Activated naive CD8-positive, alpha-beta T cell (primary cell): ENCODE measurements around the gene GPANK1.

ENCODE experiments used
- H3K27ac Mint-ChIP-seq: one replicate; pipeline ENCODE4 v1.8.0; 2021; ENCODE audit warnings: mixed read lengths
- H3K27me3 Mint-ChIP-seq: one replicate; pipeline ENCODE4 v1.8.0; 2021; ENCODE audit warnings: mixed read lengths
- H3K36me3 Mint-ChIP-seq: one replicate; pipeline ENCODE4 v1.8.0; 2021; ENCODE audit warnings: mixed read lengths
- H3K4me1 Mint-ChIP-seq: one replicate; pipeline ENCODE4 v1.8.0; 2021; ENCODE audit warnings: low read depth, mixed read lengths
- H3K4me3 Mint-ChIP-seq: one replicate; pipeline ENCODE4 v1.8.0; 2021; ENCODE audit warnings: mild to moderate bottlenecking, mixed read lengths
- H3K9me3 Mint-ChIP-seq: one replicate; pipeline ENCODE4 v1.8.0; 2021; ENCODE audit warnings: low read depth, mixed read lengths

GPANK1 gene

GRCh38 chr6:31700740-31701401, 36.1 kb upstream of the GPANK1 start:
- H3K4me1 Mint-ChIP-seq: peaks cover 38% of the 10 kb centered on the region
- H3K27ac Mint-ChIP-seq: peak overlapping the region; percentile 46
- H3K9me3 Mint-ChIP-seq: no peaks in the 10 kb centered on the region
- no peaks in the 10 kb centered on the region for H3K27me3 Mint-ChIP-seq
- H3K4me3 Mint-ChIP-seq: peak overlapping the region; percentile 100
- peaks cover 4% of the 10 kb centered on the region for H3K36me3 Mint-ChIP-seq

GRCh38 chr6:31697555-31697954, 32.8 kb upstream of the GPANK1 start:
- H3K27me3 Mint-ChIP-seq: no peaks in the 10 kb centered on the region
- no peak overlapping the region for H3K4me3 Mint-ChIP-seq
- H3K27ac Mint-ChIP-seq: peak overlapping the region; percentile 17
- peaks cover 33% of the 10 kb centered on the region for H3K4me1 Mint-ChIP-seq
- H3K36me3 Mint-ChIP-seq: peaks cover 2% of the 10 kb centered on the region
- no peaks in the 10 kb centered on the region for H3K9me3 Mint-ChIP-seq

- Mint-ChIP-seq H3K4me3 (no peak overlapping the region), H3K9me3 (no peaks in the 10 kb centered on the region), H3K27ac (no peak overlapping the region), H3K36me3 (peaks cover 2% of the 10 kb centered on the region), H3K27me3 (no peaks in the 10 kb centered on the region), H3K4me1 (peaks cover 10% of the 10 kb centered on the region)
These were observed 28.7 kb upstream of the GPANK1 start for GRCh38 chr6:31693535-31693934.

- Mint-ChIP-seq H3K36me3 (no peaks in the 10 kb centered on the region), H3K4me1 (peaks cover 7% of the 10 kb centered on the region), H3K4me3 (no peak overlapping the region), H3K9me3 (no peaks in the 10 kb centered on the region), H3K27me3 (no peaks in the 10 kb centered on the region), H3K27ac (no peak overlapping the region)
These were observed 28.1 kb upstream of the GPANK1 start for GRCh38 chr6:31692886-31693285.

- no peak overlapping the region for H3K4me3 Mint-ChIP-seq
These were observed 27.6 kb upstream of the GPANK1 start for GRCh38 chr6:31692353-31692752.

GRCh38 chr6:31691564-31692108, 26.8 kb upstream of the GPANK1 start:
- Mint-ChIP-seq H3K4me3 (no peak overlapping the region), H3K9me3 (no peaks in the 10 kb centered on the region), H3K27ac (no peak overlapping the region), H3K4me1 (no peaks in the 10 kb centered on the region), H3K27me3 (no peaks in the 10 kb centered on the region), H3K36me3 (no peaks in the 10 kb centered on the region)

More at GRCh38 chr6:31692353-31692752, 27.6 kb upstream of the GPANK1 start:
- no peaks in the 10 kb centered on the region for H3K36me3 Mint-ChIP-seq
- no peak overlapping the region for H3K27ac Mint-ChIP-seq
- peaks cover 2% of the 10 kb centered on the region for H3K4me1 Mint-ChIP-seq
- no peaks in the 10 kb centered on the region for H3K27me3 Mint-ChIP-seq
- H3K9me3 Mint-ChIP-seq: no peaks in the 10 kb centered on the region

- Mint-ChIP-seq H3K36me3 (no peaks in the 10 kb centered on the region), H3K27me3 (no peaks in the 10 kb centered on the region), H3K4me3 (no peak overlapping the region), H3K27ac (no peak overlapping the region), H3K9me3 (no peaks in the 10 kb centered on the region), H3K4me1 (no peaks in the 10 kb centered on the region)
These were observed 26.3 kb upstream of the GPANK1 start for GRCh38 chr6:31691078-31691463.

GRCh38 chr6:31690231-31691077, 25.7 kb upstream of the GPANK1 start:
- Mint-ChIP-seq H3K27me3 (no peaks in the 10 kb centered on the region), H3K4me3 (no peak overlapping the region), H3K9me3 (no peaks in the 10 kb centered on the region), H3K36me3 (no peaks in the 10 kb centered on the region), H3K4me1 (no peaks in the 10 kb centered on the region), H3K27ac (peak overlapping the region; percentile 41)

GRCh38 chr6:31689249-31690110, 24.7 kb upstream of the GPANK1 start:
- H3K36me3 Mint-ChIP-seq: no peaks in the 10 kb centered on the region
- no peaks in the 10 kb centered on the region for H3K9me3 Mint-ChIP-seq
- H3K27ac Mint-ChIP-seq: peak overlapping the region; percentile 41

GRCh38 chr6:31687860-31688693, 23.3 kb upstream of the GPANK1 start:
- no peak overlapping the region for H3K4me3 Mint-ChIP-seq
- H3K27me3 Mint-ChIP-seq: no peaks in the 10 kb centered on the region
- H3K4me1 Mint-ChIP-seq: no peaks in the 10 kb centered on the region
- H3K9me3 Mint-ChIP-seq: no peaks in the 10 kb centered on the region
- H3K36me3 Mint-ChIP-seq: no peaks in the 10 kb centered on the region
- H3K27ac Mint-ChIP-seq: peak overlapping the region; percentile 16

More at GRCh38 chr6:31689249-31690110, 24.7 kb upstream of the GPANK1 start:
- Mint-ChIP-seq H3K27me3 (no peaks in the 10 kb centered on the region), H3K4me1 (no peaks in the 10 kb centered on the region), H3K4me3 (no peak overlapping the region)

GRCh38 chr6:31687321-31687720, 22.5 kb upstream of the GPANK1 start:
- Mint-ChIP-seq H3K9me3 (no peaks in the 10 kb centered on the region), H3K4me3 (no peak overlapping the region), H3K27ac (no peak overlapping the region), H3K4me1 (no peaks in the 10 kb centered on the region), H3K27me3 (no peaks in the 10 kb centered on the region), H3K36me3 (no peaks in the 10 kb centered on the region)

GRCh38 chr6:31686483-31686882, 21.7 kb upstream of the GPANK1 start:
- no peak overlapping the region for H3K27ac Mint-ChIP-seq
- H3K4me1 Mint-ChIP-seq: peaks cover 2% of the 10 kb centered on the region
- H3K9me3 Mint-ChIP-seq: no peaks in the 10 kb centered on the region
- no peak overlapping the region for H3K4me3 Mint-ChIP-seq
- H3K36me3 Mint-ChIP-seq: no peaks in the 10 kb centered on the region
- no peaks in the 10 kb centered on the region for H3K27me3 Mint-ChIP-seq

GRCh38 chr6:31683591-31683990, 18.8 kb upstream of the GPANK1 start:
- no peaks in the 10 kb centered on the region for H3K27me3 Mint-ChIP-seq
- peaks cover 13% of the 10 kb centered on the region for H3K4me1 Mint-ChIP-seq
- H3K4me3 Mint-ChIP-seq: no peak overlapping the region
- H3K27ac Mint-ChIP-seq: no peak overlapping the region
- H3K9me3 Mint-ChIP-seq: no peaks in the 10 kb centered on the region
- no peaks in the 10 kb centered on the region for H3K36me3 Mint-ChIP-seq

- peak overlapping the region; percentile 91 for H3K4me3 Mint-ChIP-seq
- no peaks in the 10 kb centered on the region for H3K27me3 Mint-ChIP-seq
- peaks cover 13% of the 10 kb centered on the region for H3K4me1 Mint-ChIP-seq
- H3K27ac Mint-ChIP-seq: no peak overlapping the region
- no peaks in the 10 kb centered on the region for H3K9me3 Mint-ChIP-seq
- H3K36me3 Mint-ChIP-seq: no peaks in the 10 kb centered on the region
These were observed 16.4 kb upstream of the GPANK1 start for GRCh38 chr6:31681135-31681671.
